H1 (cell line): ENCODE data around the gene ELL2. TPM values are rescaled to one million over a fixed set of nuclear protein-coding genes. Genes with fewer than 3 reads are reported as not detected.

Source experiments
- CTCF ChIA-PET: fragments of 300-600 bp; sonication (Branson Sonifier 250); formaldehyde crosslinking; loops from one replicate; lab custom pipeline; 2021; ENCODE audit not compliant: partially characterized antibody; lab: Charles Lee
- POLR2A ChIA-PET: fragments of 300-600 bp; sonication (Branson Sonifier 250); formaldehyde crosslinking; loops from one replicate; lab custom pipeline; 2021; ENCODE audit warnings: inconsistent platforms; ENCODE audit not compliant: partially characterized antibody; lab: Charles Lee
- DNase-seq, 2 experiments: peaks; one replicate each; pipeline versions ENCODE4 v3.0.0 to v3.0.0-alpha.2; 2010 to 2022; ENCODE audit warnings: low spot score in 2 of 2, low read depth in 1 of 2, mixed read lengths in 1 of 2
- FAIRE-seq: peaks from 2 replicates; lab custom pipeline; 2011; peaks lifted over from hg19 to GRCh38; lab: Jason Lieb, UNC
- H2AFZ ChIP-seq: 2 replicates; pipeline ENCODE4 v1.8.1; 2012; ENCODE audit warnings: low read length, inconsistent platforms
- H2AK5ac ChIP-seq: 2 replicates; pipeline ENCODE4 v1.6.1; 2013; ENCODE audit warnings: low read depth, low read length
- H2BK120ac ChIP-seq: replicated peaks from 2 replicates; pipeline ENCODE3; 2013; ENCODE audit warnings: low read depth, low read length, inconsistent platforms
- H2BK12ac ChIP-seq: 2 replicates; pipeline ENCODE4 v1.6.1; 2013; ENCODE audit warnings: low read depth, low read length
- H2BK15ac ChIP-seq: 2 replicates; pipeline ENCODE4 v1.6.1; 2013; ENCODE audit warnings: low read length
- H2BK20ac ChIP-seq: 2 replicates; pipeline ENCODE4 v1.6.1; 2013; ENCODE audit warnings: low read length
- H2BK5ac ChIP-seq: 2 replicates; pipeline ENCODE4 v1.6.1; 2013; ENCODE audit warnings: low read depth, low read length
- H3K14ac ChIP-seq: 2 replicates; pipeline ENCODE4 v1.6.1; 2013; ENCODE audit warnings: inconsistent platforms; ENCODE audit not compliant: insufficient read length
- H3K18ac ChIP-seq: 2 replicates; pipeline ENCODE4 v1.6.1; 2013; ENCODE audit warnings: low read length; ENCODE audit errors: extremely low read depth
- H3K23ac ChIP-seq: 2 replicates; pipeline ENCODE4 v1.6.1; 2013; ENCODE audit warnings: inconsistent platforms; ENCODE audit not compliant: insufficient read length
- H3K23me2 ChIP-seq: 2 replicates; pipeline ENCODE4 v1.6.1; 2013; ENCODE audit warnings: low read depth, low read length
- H3K27ac ChIP-seq: 2 replicates; pipeline ENCODE4 v1.6.1; 2011; ENCODE audit warnings: low read depth, low read length, inconsistent platforms
- H3K27me3 ChIP-seq, 4 experiments: replicated peaks in 1 of 4; 1 replicate in 1 of 4; 2 replicates in 3 of 4; pipeline versions ENCODE4 v1.6.1 to v1.8.1; 2011 to 2013; ENCODE audit warnings: low read length in 3 of 4, mild to moderate bottlenecking in 3 of 4, inconsistent platforms in 2 of 4, mixed read lengths in 2 of 4, moderate library complexity in 1 of 4; ENCODE audit not compliant: control insufficient read depth in 3 of 4, insufficient read depth in 3 of 4; ENCODE audit errors: extremely low read depth in 1 of 4
- H3K36me3 ChIP-seq, 4 experiments: 2 replicates each; pipeline versions ENCODE4 v1.6.1 to v1.8.1; 2011 to 2013; ENCODE audit warnings: mild to moderate bottlenecking in 4 of 4, low read length in 3 of 4, moderate library complexity in 2 of 4, control low read depth in 1 of 4, inconsistent platforms in 1 of 4; ENCODE audit not compliant: insufficient read depth in 4 of 4, control insufficient read depth in 2 of 4
- H3K4ac ChIP-seq: replicated peaks from 2 replicates; pipeline ENCODE3; 2013; ENCODE audit warnings: low read length, low read depth, mixed read lengths, inconsistent platforms; ENCODE audit not compliant: insufficient read length
- H3K4me1 ChIP-seq, 4 experiments: replicated peaks in 1 of 4; 1 replicate in 1 of 4; 2 replicates in 3 of 4; pipeline versions ENCODE4 v1.6.1 to v1.8.1; 2011 to 2013; ENCODE audit warnings: low read length in 3 of 4, inconsistent platforms in 2 of 4, mixed read lengths in 1 of 4; ENCODE audit not compliant: insufficient read depth in 4 of 4, control insufficient read depth in 3 of 4
- H3K4me2 ChIP-seq, 2 experiments: 2 replicates each; pipeline versions ENCODE4 v1.6.1 to v1.8.1; 2011 to 2013; ENCODE audit warnings: low read depth in 2 of 2, low read length in 2 of 2, control low read depth in 1 of 2, inconsistent platforms in 1 of 2, mild to moderate bottlenecking in 1 of 2; ENCODE audit not compliant: insufficient read depth in 1 of 2
- H3K4me3 ChIP-seq, 4 experiments: fragments of 200-600, 300-600 bp in 1 of 4; sonication (generic), shearing (Covaris generic), sonication (Bioruptor Twin) in 1 of 4; 2 replicates each; pipeline versions ENCODE4 v1.5.1 to v1.8.1; 2011 to 2016; ENCODE audit warnings: low read length in 4 of 4, low read depth in 3 of 4, control low read depth in 2 of 4, inconsistent platforms in 2 of 4, mild to moderate bottlenecking in 2 of 4, mixed read lengths in 1 of 4, moderate library complexity in 1 of 4; ENCODE audit not compliant: insufficient read depth in 2 of 4; ENCODE audit errors: extremely low read depth in 1 of 4
- H3K56ac ChIP-seq: replicated peaks from 2 replicates; pipeline ENCODE3; 2013; ENCODE audit warnings: low read depth, mild to moderate bottlenecking, mixed read lengths, low read length, inconsistent platforms; ENCODE audit not compliant: insufficient read length
- H3K79me1 ChIP-seq: 2 replicates; pipeline ENCODE4 v1.6.1; 2013; ENCODE audit warnings: low read depth, low read length, control low read depth
- H3K79me2 ChIP-seq, 2 experiments: 2 replicates each; pipeline versions ENCODE4 v1.6.1 to v1.8.1; 2012 to 2013; ENCODE audit warnings: low read length in 2 of 2, mild to moderate bottlenecking in 2 of 2, inconsistent platforms in 1 of 2; ENCODE audit not compliant: insufficient read depth in 2 of 2, control insufficient read depth in 1 of 2
- H3K9ac ChIP-seq, 4 experiments: replicated peaks in 1 of 4; 1 replicate in 1 of 4; 2 replicates in 3 of 4; pipeline versions ENCODE4 v1.6.1 to v1.8.1; 2011 to 2013; ENCODE audit warnings: low read depth in 3 of 4, low read length in 3 of 4, control low read depth in 2 of 4, mild to moderate bottlenecking in 2 of 4, moderate library complexity in 2 of 4, inconsistent platforms in 1 of 4; ENCODE audit errors: extremely low read depth in 1 of 4
- H3K9me3 ChIP-seq, 2 experiments: 2 replicates each; pipeline versions ENCODE4 v1.6.1 to v1.8.1; 2012 to 2013; ENCODE audit warnings: mild to moderate bottlenecking in 2 of 2, moderate library complexity in 2 of 2, control low read depth in 1 of 2, inconsistent platforms in 1 of 2, low read depth in 1 of 2, low read length in 1 of 2, mixed read lengths in 1 of 2; ENCODE audit not compliant: insufficient read depth in 2 of 2
- H4K20me1 ChIP-seq, 2 experiments: replicated peaks in 1 of 2; 2 replicates each; pipeline versions ENCODE3 to v1.8.1; 2011 to 2013; ENCODE audit warnings: inconsistent platforms in 2 of 2, low read length in 2 of 2, mild to moderate bottlenecking in 1 of 2; ENCODE audit not compliant: insufficient read depth in 2 of 2, control insufficient read depth in 1 of 2
- H4K5ac ChIP-seq: 2 replicates; pipeline ENCODE4 v1.6.1; 2013; ENCODE audit warnings: low read length, low read depth, mixed read lengths, inconsistent platforms; ENCODE audit not compliant: insufficient read length
- H4K8ac ChIP-seq: 2 replicates; pipeline ENCODE4 v1.8.0; 2013; ENCODE audit warnings: mild to moderate bottlenecking, moderate library complexity, low read length, inconsistent platforms; ENCODE audit not compliant: insufficient read depth; ENCODE audit errors: extremely low read depth
- H4K91ac ChIP-seq: replicated peaks from 2 replicates; pipeline ENCODE3; 2013; ENCODE audit warnings: low read length, mixed read lengths, inconsistent platforms; ENCODE audit not compliant: insufficient read length
- polyA plus RNA-seq, 7 experiments: library from polyadenylated mRNA; depleted of rRNA in 3 of 7; stranded (reverse) in 5 of 7; unstranded in 2 of 7; fragments of >200 nt in 5 of 7; fragments of 200-250 nt in 2 of 7; gene quantifications; 1 replicate in 5 of 7; 2 replicates in 1 of 7; 4 replicates in 1 of 7; pipeline versions ENCODE4 v1.2.1 to v1.2.3, GENCODE V29; 2011 to 2013; ENCODE audit warnings: missing spikeins in 2 of 7, mixed read lengths in 2 of 7
- total RNA-seq: library from RNA; stranded (reverse); fragmentation: NEBNext Ultra II Directional; extraction: Animal tissue kit (Norgen Biotek cat#: 25700); gene quantifications from 2 replicates; pipeline ENCODE4 v1.2.1, GENCODE V29; 2021
- TF ChIP-seq, protein P1 (sequence below): fragments of 300-600 bp; sonication (generic); IDR thresholded peaks from 2 replicates; pipeline ENCODE4 v1.7.1; 2012; ENCODE audit warnings: low read length, moderate library complexity, mild to moderate bottlenecking, inconsistent platforms; ENCODE audit not compliant: insufficient replicate concordance

The ELL2 gene
- total and polyA plus RNA-seq, 2 of the 8 experiments (the other 6 are each of a cell fraction or from before 2014, with no cell fraction given), result 6.3 to 29.4 TPM

DNA sequence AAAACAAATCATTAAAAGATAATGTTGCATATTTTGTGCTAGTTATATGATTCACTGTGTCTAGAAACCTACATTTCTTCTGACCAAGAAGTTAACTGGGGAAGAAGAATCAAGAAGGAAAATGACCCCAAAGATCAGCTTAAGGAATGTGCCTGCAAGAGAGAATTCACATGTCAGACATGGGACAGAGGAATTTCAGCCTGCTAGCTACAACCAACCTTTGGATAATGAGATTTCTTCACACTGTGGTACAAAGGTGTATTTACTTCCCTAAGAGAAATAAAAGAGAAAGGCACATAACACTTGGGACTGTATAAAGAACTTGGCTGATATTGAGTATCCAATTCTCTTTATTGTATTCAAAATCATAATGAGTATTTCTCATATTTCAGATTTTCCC, 39.6 kb upstream of the ELL2 start:
- H3K14ac ChIP-seq, result no peak overlapping the region
- H3K56ac ChIP-seq, result no peak overlapping the region
- H3K23me2 ChIP-seq, result no peaks in the 10 kb centered on the region
- H3K79me1 ChIP-seq, result no peaks in the 10 kb centered on the region
- no peak overlapping the region for H4K5ac ChIP-seq
- no peak overlapping the region for H2AFZ ChIP-seq
- H3K18ac ChIP-seq, result no peak overlapping the region
- DNase-seq (no peak), FAIRE-seq (no peak)
- H3K4me1 ChIP-seq, result no peaks in the 10 kb centered on the region
- CTCF ChIA-PET, result interaction anchor here (1.2 kb wide), 1 partner anchor 9 kb away, joined by 3 read pairs; no protein-coding TSS in a partner anchor
- H2BK120ac ChIP-seq, result no peak overlapping the region
- POLR2A ChIA-PET, result no interaction called here
- H4K8ac ChIP-seq, result no peak overlapping the region
- no peak overlapping the region for H2BK5ac ChIP-seq
- no peak overlapping the region for H3K9ac ChIP-seq
- H3K23ac ChIP-seq, result no peak overlapping the region
- no peaks in the 10 kb centered on the region for H3K79me2 ChIP-seq
- no peaks in the 10 kb centered on the region for H3K27me3 ChIP-seq
- no peak overlapping the region for H4K91ac ChIP-seq
- H2BK20ac ChIP-seq, result no peak overlapping the region
- H3K9me3 ChIP-seq, result no peaks in the 10 kb centered on the region
- H3K4me2 ChIP-seq, result no peak overlapping the region
- H3K4ac ChIP-seq, result no peak overlapping the region
- no peaks in the 10 kb centered on the region for H4K20me1 ChIP-seq
- H3K27ac ChIP-seq, result no peak overlapping the region
- H2BK12ac ChIP-seq, result no peak overlapping the region
- no peak overlapping the region for H2AK5ac ChIP-seq
- H2BK15ac ChIP-seq, result no peak overlapping the region
- no peak overlapping the region for H3K4me3 ChIP-seq
- H3K36me3 ChIP-seq, result no peaks in the 10 kb centered on the region; a peak in 1 of 8 replicates
- TF ChIP-seq, protein P1, sequence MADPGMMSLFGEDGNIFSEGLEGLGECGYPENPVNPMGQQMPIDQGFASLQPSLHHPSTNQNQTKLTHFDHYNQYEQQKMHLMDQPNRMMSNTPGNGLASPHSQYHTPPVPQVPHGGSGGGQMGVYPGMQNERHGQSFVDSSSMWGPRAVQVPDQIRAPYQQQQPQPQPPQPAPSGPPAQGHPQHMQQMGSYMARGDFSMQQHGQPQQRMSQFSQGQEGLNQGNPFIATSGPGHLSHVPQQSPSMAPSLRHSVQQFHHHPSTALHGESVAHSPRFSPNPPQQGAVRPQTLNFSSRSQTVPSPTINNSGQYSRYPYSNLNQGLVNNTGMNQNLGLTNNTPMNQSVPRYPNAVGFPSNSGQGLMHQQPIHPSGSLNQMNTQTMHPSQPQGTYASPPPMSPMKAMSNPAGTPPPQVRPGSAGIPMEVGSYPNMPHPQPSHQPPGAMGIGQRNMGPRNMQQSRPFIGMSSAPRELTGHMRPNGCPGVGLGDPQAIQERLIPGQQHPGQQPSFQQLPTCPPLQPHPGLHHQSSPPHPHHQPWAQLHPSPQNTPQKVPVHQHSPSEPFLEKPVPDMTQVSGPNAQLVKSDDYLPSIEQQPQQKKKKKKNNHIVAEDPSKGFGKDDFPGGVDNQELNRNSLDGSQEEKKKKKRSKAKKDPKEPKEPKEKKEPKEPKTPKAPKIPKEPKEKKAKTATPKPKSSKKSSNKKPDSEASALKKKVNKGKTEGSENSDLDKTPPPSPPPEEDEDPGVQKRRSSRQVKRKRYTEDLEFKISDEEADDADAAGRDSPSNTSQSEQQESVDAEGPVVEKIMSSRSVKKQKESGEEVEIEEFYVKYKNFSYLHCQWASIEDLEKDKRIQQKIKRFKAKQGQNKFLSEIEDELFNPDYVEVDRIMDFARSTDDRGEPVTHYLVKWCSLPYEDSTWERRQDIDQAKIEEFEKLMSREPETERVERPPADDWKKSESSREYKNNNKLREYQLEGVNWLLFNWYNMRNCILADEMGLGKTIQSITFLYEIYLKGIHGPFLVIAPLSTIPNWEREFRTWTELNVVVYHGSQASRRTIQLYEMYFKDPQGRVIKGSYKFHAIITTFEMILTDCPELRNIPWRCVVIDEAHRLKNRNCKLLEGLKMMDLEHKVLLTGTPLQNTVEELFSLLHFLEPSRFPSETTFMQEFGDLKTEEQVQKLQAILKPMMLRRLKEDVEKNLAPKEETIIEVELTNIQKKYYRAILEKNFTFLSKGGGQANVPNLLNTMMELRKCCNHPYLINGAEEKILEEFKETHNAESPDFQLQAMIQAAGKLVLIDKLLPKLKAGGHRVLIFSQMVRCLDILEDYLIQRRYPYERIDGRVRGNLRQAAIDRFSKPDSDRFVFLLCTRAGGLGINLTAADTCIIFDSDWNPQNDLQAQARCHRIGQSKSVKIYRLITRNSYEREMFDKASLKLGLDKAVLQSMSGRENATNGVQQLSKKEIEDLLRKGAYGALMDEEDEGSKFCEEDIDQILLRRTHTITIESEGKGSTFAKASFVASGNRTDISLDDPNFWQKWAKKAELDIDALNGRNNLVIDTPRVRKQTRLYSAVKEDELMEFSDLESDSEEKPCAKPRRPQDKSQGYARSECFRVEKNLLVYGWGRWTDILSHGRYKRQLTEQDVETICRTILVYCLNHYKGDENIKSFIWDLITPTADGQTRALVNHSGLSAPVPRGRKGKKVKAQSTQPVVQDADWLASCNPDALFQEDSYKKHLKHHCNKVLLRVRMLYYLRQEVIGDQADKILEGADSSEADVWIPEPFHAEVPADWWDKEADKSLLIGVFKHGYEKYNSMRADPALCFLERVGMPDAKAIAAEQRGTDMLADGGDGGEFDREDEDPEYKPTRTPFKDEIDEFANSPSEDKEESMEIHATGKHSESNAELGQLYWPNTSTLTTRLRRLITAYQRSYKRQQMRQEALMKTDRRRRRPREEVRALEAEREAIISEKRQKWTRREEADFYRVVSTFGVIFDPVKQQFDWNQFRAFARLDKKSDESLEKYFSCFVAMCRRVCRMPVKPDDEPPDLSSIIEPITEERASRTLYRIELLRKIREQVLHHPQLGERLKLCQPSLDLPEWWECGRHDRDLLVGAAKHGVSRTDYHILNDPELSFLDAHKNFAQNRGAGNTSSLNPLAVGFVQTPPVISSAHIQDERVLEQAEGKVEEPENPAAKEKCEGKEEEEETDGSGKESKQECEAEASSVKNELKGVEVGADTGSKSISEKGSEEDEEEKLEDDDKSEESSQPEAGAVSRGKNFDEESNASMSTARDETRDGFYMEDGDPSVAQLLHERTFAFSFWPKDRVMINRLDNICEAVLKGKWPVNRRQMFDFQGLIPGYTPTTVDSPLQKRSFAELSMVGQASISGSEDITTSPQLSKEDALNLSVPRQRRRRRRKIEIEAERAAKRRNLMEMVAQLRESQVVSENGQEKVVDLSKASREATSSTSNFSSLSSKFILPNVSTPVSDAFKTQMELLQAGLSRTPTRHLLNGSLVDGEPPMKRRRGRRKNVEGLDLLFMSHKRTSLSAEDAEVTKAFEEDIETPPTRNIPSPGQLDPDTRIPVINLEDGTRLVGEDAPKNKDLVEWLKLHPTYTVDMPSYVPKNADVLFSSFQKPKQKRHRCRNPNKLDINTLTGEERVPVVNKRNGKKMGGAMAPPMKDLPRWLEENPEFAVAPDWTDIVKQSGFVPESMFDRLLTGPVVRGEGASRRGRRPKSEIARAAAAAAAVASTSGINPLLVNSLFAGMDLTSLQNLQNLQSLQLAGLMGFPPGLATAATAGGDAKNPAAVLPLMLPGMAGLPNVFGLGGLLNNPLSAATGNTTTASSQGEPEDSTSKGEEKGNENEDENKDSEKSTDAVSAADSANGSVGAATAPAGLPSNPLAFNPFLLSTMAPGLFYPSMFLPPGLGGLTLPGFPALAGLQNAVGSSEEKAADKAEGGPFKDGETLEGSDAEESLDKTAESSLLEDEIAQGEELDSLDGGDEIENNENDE, result no peak
